Caki2 (cell line): ENCODE results near the gene MCM9. TPM values are rescaled to one million over a fixed set of nuclear protein-coding genes. Genes with fewer than 3 reads are reported as not detected.
"Not testable (repeated sequence)": the region's sequence is repeated elsewhere in the genome, so short reads cannot be mapped to it uniquely, and the experiment has no call there.

Source experiments
- DNase-seq: peaks from one replicate; pipeline ENCODE4 v3.0.0-alpha.2; 2015; ENCODE audit warnings: low read depth
- in situ Hi-C: cut with HindIII; loops from 2 replicates; pipeline ENCODE4 v1.10.0; 2016; ENCODE audit warnings: low sequenced_read_pairs, low pct_unique_long_range_greater_than_20kb, mixed read lengths
- total RNA-seq: library from RNA; depleted of rRNA; stranded (reverse); fragments of >200 nt; shearing (Covaris generic); gene quantifications from 2 replicates; pipeline ENCODE4 v1.2.3, GENCODE V29; 2014; ENCODE audit warnings: low replicate concordance

The MCM9 gene
- total RNA-seq, 1 experiment from 2014 or later: 4.8 TPM

GRCh38 chr6:118876198-118876597 lies 58.8 kb downstream of the MCM9 start:
- no peak for DNase-seq
- in situ Hi-C loops: no loop called here

DNA sequence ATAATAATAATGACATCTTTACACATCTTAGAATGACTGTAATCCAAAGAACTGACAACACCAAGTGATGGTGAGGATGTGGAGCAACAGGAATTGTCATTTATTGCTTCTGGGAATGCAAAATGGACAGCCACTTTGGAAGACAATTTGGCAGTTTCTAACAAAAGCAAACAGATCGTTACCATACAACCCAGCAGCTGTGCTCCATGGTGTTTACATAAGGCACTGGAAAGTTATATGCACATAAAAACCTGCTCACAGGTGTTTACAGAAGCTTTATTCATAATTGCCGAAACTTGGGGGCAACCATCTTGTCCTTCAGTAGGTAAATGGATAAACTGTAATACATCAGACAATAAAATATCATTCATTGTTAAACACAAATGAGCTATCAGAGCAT lies 59.3 kb downstream of the MCM9 start:
- no peak for DNase-seq
- in situ Hi-C loops: no loop called here

- DNase-seq: no peak
- in situ Hi-C loops: no loop called here
Measured at GRCh38 chr6:118873239-118873638, 61.7 kb downstream of the MCM9 start.

DNA sequence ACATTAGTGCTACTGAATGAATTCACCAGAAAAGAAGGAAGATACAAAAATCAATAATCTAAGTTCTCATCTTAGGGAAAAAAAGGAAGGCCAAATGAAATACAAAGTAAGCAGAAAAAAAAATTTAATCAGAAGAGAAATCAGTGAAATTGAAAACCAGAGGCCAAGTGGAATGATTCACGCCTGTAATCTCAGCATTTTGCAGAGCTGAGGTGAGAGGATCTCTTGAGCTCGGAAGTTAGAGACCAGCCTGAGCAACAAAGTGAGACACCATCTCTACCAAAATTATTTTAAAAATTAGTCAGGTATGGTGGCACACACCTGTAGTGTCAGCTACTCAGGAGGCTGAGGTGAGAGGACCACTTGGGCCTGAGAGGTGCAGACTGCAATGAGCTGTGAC lies 62.2 kb downstream of the MCM9 start:
- DNase-seq: no peak
- in situ Hi-C loops: no loop called here

- no peak for DNase-seq
- in situ Hi-C loops: no loop called here
Measured at GRCh38 chr6:118872318-118872717, 62.6 kb downstream of the MCM9 start.

- in situ Hi-C loops: no loop called here
- DNase-seq: no peak
Measured at GRCh38 chr6:118871331-118871730, 63.6 kb downstream of the MCM9 start.

DNA sequence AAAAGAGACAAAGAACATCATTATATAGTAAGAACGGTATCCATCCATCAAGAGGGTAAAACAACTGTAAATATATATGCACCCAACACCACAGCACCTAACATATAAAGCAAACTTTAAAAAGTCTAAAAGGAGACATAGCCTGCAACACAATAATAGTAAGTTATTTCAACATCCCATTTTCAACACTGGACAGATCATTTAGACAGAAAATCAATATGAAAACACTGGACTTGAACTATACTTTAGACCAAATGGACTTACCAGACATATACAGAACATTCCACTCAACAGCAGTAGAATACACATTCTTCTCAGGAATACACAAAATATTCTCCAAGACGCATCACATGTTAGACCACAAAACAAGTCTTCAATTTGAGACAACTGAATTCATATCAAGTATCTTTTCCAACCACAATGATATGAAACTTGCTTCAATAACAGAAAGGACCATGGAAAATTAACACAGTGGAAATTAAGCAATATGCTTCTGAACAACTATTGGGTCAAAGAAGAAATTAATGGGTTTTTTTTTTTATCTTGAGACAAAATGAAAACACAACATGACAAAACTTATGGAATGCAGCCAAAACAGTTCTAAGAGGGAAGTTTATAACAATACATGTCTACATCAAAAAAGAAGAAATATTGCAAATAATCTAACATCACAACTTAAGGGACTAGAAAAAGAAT lies 64.9 kb downstream of the MCM9 start:
- DNase-seq: no peak
- in situ Hi-C loops: no loop called here

DNA sequence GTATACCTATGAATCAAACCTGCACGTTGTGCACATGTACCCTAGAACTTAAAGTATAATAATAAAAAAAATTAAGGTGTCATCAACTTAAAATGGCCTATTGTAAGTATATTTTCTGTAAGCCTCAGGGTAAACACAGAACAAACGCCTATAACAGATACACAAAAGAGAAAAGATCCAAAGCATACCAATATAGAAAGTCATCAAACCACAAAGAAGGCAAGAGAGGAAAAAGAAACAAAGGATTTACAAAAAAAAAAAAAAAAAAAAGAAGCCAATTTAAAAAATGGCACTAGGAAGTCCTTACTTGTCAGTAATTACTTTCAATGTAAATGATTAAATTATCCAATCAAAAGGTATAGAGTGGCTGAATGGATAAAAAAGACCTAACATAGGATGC lies 65.6 kb downstream of the MCM9 start:
- in situ Hi-C loops: no loop called here
- DNase-seq: peak; percentile 12

DNA sequence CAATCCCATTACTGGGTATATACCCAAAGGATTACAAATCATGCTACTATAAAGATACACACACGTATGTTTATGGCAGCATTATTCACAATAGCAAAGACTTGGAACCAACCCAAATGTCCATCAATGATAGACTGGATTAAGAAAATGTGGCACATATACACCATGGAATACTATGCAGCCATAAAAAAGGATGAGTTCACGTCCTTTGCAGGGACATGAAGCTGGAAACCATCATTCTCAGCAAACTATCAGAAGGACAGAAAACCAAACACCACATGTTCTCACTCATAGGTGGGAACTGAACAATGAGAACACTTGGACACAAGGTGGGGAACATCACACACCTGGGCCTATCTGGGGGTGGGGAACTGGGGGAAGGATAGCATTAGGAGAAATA lies 66.1 kb downstream of the MCM9 start:
- DNase-seq: not testable (repeated sequence)

DNA sequence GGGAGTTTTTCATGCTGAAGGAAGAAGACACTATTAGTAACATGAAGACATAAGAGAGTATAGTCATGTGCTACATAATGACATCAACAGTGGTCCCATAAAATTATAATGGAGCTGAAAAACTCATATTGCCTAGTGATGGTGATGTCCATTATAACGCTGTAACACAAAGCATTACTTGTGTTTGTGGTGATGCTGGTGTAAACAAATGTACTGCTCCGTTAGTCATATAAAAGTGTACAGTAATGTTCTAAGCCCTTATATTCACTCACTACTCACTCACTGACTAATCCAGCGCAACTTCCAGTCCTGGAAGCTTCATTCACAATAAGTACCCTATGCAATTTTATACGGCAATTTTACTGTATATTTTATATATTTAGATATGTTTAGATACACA lies 67.8 kb downstream of the MCM9 start:
- in situ Hi-C loops: no loop called here
- no peak for DNase-seq

More for the DNA sequence above, 66.1 kb downstream of the MCM9 start:
- in situ Hi-C loops: not testable (repeated sequence)

DNA sequence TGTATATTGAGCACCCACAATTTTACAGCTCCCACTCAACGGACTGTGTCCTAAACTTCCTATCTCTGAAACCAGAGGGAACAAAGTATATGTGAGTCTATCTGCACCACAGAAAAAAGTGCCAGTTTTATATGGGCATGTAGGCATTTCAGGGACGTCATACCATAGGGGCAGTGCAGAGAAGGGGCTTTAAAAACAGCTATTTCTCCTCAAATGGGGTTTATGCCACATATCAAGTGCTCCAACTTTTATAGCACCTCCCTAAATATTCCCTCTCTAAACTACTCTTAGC lies 69.9 kb downstream of the MCM9 start:
- in situ Hi-C loops: no loop called here
- no peak for DNase-seq

- in situ Hi-C loops: no loop called here
- DNase-seq: no peak
Measured at GRCh38 chr6:118864341-118865099, 70.4 kb downstream of the MCM9 start.

DNA sequence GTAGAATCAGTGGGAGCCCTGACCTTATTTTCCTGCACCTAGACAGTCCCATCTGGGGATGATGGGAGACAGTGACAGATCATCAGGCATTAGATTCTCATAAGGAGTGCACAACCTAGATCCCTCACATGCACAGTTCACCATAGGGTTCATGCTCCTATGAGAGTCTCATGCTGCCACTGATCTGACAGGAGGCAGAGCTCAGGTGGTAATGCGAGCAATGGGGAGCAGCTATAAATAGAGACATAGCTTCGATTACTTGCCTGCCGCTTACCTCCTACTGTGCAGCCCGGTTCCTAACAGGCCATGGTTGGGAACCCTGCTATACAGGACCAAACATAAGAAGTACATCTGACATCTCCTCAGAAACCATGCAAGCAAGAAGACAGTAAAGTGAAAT lies 72.5 kb downstream of the MCM9 start:
- in situ Hi-C loops: no loop called here
- no peak for DNase-seq

GRCh38 chr6:118860880-118861279 lies 74.1 kb downstream of the MCM9 start:
- in situ Hi-C loops: no loop called here
- no peak for DNase-seq

GRCh38 chr6:118860363-118860762 lies 74.6 kb downstream of the MCM9 start:
- in situ Hi-C loops: no loop called here
- no peak for DNase-seq

GRCh38 chr6:118859517-118860064 lies 75.4 kb downstream of the MCM9 start:
- in situ Hi-C loops: no loop called here
- no peak for DNase-seq

DNA sequence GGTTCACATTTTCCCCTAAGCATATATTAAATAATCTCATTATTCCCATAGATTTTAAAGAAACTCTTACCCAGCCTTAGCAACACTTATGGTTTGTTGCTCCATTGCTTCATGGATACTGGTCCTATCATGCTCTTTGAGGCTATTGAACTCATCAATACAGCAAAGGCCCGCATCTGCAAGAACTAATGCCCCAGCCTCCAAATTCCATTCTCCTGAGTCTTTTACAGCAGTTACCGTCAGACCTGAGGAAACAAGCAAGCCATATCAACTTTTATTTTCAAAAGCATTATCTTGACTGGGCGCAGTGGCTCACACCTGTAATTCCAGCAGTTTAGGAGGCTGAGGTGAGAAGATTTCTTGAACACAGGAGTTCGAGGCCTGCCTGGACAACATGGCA lies 78.7 kb downstream of the MCM9 start:
- DNase-seq: no peak
- in situ Hi-C loops: no loop called here

- in situ Hi-C loops: no loop called here
- no peak for DNase-seq
Measured at GRCh38 chr6:118853408-118853807, 81.6 kb downstream of the MCM9 start.

GRCh38 chr6:118844915-118845314 lies 90.0 kb downstream of the MCM9 start:
- in situ Hi-C loops: no loop called here
- DNase-seq: no peak
